ENCODE data around the gene TOMM40.
A peak's percentile ranks its signal among the peaks of the same experiment; 100 is the strongest.
"Not testable (repeated sequence)": the region's sequence is repeated elsewhere in the genome, so short reads cannot be mapped to it uniquely, and the experiment has no call there.

TOMM40 gene

DNA sequence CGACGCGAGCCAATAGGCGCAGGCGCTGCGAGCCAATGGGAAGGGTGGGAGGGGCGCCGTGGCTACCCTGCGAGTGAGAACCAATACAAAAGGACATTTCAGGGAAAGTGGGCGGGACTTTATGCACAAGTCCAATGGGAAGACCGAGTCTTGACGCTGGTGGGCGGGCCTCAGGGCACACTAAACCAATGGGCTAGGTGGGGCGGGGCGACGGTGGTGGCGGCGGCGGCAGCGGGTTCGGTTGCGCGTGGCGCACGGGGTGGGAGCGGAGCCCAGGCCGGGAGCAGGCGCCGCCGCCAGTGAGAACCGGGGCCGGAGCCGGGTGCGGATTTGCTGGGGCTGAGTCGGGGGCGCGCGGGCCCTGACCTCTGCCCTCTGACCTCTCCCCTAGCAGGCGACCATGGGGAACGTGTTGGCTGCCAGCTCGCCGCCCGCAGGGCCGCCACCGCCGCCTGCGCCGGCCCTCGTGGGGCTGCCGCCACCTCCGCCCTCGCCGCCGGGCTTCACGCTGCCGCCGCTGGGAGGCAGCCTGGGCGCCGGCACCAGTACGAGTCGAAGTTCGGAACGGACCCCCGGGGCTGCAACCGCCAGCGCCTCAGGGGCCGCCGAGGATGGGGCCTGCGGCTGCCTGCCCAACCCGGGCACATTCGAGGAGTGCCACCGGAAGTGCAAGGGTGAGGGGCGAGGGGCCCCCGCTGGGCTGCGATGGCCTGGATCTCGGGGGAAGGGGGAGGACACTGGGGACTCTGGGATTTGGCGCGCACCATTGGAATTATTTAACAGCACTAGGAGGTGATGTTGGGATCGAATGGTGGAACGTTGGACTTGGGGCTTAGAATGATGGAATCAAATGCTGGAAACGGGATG lies at the start of gene TOMM40:
TSS of gene TOMM40 (plus strand) at position 239 of the 867 bp plus-strand sequence. CDS start at position 401, 162 bp downstream.
- DNase-seq (ENCODE audit: low spot score) = no peak

DNA sequence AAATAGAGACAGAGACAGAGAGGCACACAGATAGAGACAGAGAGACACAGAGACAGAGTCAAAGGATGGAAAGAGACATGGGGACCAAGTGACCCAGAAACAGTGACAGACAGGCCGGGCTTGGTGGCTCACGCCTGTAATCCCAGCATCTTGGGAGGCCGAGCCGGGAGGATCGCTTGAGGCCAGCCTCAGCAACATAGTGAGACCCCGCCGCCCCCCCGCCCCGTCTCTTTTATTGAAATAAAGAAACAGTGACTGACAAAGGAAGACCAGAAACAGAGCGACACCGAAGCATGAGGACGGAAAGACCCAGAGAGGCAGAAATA lies 45.8 kb upstream of the TOMM40 start:
- no peak for DNase-seq (ENCODE audit: low spot score)

DNA sequence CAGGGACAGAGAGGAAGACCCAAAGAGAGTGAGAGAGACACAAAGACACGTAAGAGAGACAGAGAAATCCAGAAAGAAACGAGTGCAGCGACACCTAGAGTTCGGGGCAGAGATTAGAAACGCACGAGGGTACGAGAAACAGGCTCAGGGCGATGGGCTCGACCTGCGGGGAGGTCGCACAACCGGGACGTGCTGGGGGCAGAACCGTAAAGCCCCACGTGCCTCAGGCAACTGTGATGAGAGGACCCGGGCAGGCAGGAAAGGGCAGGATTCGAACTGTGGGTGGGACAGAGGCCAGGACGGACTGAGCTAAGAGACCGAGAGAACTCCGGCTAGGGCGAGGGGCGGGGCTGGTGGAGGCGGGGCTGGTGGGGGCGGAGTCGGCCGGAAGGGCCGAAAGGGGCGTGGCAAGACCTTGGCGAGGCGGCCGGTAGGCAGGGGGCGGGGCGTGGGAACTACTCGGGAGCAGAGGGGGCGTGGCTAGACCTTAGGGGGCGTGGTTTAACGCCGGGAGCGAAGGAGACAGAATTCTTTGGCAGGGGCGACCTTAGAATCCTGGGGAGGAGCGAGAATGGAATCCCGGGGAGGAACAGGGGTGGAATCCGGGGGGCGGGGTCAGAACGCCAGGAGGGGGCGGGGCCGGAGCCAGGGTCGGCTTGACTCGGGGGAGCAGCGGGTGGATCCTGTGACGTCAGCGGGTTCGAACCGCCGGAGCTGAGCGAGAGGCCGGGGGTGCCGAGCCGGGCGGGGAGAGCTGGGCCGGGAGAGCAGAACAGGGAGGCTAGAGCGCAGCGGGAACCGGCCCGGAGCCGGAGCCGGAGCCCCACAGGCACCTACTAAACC lies 45.2 kb upstream of the TOMM40 start, which contains the start of gene NECTIN2:
TSS of gene NECTIN2 (plus strand) at position 686 of the 843 bp plus-strand sequence. CDS start 229 bp downstream, outside the sequence.
- peak; percentile 64 for DNase-seq (ENCODE audit: low spot score)

DNA sequence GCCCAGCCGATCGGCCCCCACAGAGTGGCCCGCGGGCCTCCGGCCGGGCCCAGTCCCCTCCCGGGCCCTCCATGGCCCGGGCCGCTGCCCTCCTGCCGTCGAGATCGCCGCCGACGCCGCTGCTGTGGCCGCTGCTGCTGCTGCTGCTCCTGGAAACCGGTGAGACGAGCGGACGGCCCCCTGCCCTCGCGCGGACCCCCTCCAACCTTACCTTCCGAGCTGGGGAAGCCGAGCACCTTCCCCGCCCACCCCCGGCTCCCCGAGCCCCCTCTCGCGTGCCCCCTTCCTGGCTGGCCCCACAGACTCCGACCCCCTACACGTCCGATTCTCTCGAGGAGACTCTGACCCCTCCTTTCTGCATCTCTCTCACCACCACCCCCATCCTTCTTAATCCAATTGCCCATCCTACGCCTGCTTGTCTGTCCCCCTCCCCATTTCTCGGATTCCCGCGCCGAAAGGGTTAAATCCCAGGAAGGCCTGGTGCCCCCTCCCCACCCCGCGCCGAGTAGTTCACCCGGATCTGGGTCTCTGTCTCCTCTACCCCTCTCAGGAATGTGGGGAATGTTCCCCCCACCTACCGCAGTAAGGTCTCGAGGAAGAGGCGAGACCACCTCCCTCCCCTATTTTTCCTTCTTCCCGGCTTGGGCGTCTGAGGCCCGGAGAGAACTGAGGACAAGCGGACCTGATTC lies 44.5 kb upstream of the TOMM40 start:
- no peak for DNase-seq (ENCODE audit: low spot score)

DNA sequence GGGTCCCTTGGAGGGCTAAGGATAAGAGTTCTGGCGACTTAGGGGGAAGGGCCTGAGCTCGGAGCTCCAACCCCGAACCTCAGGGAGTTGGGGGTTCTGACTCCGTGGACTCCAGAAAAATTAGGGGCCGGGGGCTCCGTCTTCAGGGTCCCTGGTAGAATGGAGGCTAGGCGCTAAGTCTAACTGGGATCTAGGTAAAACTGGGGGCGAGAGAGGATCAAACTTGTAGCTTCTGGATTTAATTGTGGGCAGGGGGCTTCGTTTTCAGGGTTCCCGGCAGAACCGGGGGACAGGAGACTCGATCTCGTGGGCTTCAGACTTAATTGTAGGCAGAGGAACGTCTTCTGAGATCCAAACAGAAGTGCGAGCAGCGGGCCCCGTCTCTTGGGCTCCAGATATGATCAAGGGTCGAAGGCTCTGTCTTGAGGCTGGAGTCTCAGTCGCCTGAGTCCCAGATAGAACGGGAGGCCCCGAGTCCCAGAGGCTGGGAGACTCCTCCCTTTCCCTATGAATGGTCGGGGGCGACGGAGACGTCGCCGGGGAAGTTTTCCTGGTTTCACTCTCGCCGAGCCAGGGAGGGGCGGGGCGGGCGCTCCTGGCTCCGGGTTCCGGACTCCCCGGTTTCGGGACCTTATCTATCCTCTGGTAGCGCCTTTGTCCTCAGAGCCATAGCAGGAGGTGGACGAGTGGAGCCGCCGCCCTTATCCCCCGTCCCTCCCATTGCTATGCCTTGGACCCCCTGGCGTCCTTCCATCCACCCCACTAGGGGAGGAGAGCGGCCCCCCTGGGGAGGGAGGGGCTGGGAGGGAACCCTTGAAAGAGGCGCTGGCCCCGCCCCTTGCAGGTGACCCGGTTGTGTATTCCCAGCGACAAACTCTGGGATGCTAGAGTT lies 43.7 kb upstream of the TOMM40 start:
- DNase-seq (ENCODE audit: low spot score) = no peak

DNA sequence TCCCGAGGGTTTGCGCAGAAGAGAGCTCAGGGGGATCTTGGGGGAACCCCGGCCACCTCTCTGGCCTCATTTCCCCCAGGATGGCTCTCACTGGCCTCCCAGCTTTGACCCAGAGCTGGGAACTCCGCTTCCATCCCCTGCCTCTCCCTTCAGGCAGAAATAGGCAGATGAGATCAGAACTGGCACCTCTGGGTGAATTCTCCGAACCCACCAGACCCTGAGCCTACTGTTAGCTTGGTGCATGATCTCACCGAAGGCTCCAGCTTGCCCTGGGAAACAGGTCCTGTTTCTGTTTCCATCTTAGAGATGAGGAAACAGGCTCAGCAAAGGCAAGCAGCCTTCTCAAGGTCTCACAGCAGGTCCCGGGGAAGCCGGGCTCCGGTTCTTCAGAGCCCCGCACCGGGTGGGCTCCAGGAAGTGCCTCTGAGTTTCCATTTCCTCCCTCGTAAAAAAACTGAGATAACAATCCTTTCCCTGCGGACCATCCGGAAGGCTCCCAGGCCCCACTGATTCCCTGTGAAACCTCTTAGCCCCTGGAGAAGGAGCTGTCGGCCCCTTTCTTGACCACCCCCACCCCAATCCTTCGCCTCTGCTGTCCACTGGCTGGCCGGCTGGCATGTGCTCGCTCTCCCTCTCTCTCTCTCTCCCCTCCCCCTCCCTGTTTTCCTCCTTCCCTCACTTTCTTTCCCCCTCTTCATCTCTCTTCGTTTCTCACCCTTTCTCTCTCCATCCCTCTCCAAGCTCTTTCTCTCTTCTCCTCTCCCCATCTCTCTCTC lies 42.8 kb upstream of the TOMM40 start:
- DNase-seq (ENCODE audit: low spot score) = no peak

DNA sequence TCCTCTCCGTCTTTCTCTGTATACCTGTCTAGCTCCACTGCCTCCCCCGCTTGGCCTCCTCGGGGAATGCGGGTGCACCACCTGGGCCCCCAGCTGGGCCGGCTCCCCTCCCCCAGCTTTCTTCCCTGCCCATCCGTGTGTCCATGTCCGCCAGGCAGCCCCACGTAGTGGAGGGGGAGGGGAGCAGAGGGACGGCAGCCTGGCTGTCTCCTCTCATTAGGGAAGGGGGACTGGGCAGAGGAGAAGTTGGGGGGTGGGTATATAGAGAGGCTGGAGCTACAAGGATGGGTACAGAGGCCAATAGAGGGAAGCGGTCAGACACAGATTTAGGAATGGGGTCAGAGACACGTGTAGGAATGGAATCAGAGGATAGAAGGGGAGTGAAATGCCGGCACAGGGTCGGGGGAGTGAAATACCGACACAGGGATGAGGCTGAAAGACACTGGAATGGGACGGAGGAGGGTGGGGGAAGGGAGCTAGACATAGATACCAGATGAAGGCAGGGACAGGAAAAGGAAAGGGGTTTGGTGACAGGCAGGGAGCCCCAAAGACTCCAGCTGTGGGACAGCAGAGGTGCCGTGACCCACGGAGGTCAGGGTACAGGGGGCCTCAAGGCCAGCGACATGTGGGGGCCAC lies 42.1 kb upstream of the TOMM40 start:
- DNase-seq (ENCODE audit: low spot score) = no peak

DNA sequence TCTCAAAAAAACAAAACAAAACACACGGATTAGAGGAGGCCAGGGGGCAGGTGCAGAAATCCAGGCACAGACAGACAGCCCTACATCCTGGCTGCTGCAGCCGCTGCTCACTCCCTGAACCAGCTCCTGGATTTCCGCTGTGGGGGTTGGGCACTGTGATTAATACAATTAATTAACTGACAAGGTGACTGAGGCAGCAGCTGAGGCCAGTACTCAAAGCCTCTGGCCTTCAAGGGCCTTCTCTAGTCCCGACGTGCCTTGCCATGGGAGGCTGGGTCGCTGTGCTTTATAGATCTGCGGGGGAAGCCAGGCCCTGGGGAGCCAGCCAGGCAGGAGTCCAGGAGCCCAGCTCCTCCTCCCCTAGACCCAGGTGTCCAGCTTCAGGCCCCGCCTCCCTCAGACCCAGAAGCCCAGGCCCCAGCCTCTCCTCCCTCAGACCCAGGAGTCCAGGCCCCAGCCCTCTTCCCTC lies 40.4 kb upstream of the TOMM40 start:
- no peak for DNase-seq (ENCODE audit: low spot score)

DNA sequence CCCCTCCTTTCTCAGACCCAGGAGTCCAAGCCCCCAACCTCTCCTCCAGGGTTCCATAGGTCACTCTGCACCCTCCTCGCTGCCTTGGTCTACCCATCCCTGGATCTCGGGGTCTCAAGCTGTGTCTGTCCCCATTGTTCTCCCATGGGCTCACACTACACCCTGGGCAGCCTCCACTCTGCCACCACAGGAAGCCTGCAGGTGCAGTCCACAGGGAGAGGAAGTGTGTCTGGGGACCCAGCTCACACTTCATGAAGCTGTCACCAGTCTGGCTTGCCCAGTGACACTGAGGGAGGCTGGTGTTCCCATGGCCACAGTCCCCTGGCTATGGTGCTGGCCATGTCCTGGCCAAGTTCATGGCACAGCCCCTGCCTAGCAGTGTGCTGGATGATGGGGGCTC lies 39.6 kb upstream of the TOMM40 start:
- no peak for DNase-seq (ENCODE audit: low spot score)

DNA sequence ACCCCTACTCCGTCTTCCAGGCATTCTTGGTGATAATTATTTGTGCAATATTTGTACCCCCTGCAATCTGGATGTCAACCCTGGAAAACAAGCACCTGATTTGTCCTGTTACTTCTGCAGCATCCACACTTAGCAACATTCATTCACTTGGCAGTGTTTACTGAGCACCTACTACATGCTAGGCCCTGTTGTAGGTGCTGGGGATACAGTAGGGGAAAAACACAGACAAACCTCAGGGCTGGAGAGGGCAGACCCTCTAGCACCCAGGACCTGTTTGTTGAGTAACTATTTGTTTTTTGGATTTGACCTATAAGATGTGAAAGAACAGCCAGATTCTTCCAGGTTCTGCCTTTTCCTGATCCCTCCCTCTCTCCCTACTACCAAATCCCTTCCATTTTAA lies 35.4 kb upstream of the TOMM40 start:
- DNase-seq (ENCODE audit: low spot score) = no peak

DNA sequence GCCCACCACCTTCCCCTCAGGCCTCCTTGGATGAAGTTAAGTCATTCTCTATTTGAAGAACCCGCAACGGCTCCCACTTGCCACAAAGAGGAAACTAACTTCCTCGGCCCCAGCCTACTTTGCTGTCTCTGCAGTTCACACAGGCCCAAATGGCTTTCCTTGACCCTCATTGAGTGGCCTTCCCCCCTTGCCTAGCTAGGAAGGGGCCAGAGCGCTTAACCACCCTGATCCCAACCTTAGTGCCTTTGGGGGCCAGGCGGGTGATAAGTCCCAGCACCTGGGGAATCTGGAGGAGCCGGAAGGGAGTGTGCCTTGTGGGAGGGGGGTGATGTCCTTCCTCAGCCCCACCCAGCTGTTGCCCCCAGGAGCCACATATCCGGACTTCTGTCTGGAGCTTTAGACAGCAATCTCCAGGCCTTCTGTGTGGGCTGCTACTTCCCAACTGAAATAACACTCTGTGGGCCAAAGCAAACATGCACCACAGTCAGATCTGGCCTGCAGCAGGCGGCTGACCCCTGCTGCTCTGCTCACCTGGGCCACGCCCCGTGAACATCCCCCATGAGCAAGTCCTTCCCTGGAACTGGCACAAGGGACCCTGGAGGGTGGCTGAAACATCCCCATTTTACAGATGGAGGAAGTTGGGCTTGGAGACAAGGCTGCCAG lies 34.5 kb upstream of the TOMM40 start:
- DNase-seq (ENCODE audit: low spot score) = no peak

DNA sequence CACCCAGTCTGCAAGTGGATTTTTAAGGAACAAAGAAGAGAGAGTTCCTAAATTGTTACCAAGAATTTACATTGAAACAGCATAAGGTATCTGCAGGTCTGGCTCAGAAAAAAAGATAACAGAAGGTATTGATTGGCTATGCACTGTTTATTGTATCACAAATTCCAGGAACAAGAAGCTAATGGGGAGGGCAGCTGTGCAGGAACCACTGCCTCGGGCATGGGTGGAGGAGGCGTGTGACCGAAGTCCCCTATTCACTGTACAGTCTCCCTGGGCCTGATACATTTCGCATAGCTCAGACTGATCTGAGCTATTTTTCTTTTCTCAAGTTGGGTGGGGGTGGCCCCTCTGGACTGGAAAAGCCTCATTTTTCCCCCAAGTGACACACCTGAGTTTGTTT lies 33.2 kb upstream of the TOMM40 start:
- DNase-seq (ENCODE audit: low spot score) = no peak

DNA sequence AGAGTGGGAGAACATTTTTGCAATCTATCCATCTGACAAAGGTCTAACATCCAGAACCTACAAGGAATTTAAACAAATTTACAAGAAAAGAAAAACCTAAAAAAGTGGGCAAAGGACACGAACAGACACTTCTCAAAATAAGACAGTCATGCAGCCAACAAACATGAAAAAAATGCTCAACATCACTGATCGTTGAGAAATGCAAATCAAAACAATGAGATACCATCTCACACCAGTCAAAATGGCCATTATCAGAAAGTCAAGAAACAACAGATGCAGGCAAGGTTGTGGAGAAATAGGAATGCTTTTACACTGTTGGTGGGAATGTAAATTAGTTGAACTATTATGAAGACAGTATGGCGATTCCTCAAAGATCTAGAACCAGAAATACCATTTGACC lies 29.5 kb upstream of the TOMM40 start:
- not testable (repeated sequence) for DNase-seq (ENCODE audit: low spot score)

DNA sequence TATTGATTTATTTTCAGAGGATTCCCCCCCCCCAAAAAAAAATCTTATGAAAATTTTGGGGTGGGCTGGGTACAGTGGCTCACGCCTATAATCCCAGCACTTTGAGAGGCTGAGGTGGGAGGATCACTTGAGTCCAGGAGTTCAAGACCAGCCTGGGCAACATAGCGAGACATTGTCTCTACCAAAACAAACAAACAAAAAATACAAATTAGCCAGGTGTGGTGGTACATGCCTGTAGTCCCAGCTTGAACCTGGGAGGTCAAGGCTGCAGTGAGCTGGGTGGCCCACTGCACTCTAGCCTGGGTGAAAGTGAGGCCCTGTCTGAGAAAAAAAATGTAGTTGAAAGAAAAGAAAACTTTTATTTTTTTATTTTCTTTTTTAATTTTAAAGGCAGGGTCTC lies 27.1 kb upstream of the TOMM40 start:
- DNase-seq (ENCODE audit: low spot score) = no peak

DNA sequence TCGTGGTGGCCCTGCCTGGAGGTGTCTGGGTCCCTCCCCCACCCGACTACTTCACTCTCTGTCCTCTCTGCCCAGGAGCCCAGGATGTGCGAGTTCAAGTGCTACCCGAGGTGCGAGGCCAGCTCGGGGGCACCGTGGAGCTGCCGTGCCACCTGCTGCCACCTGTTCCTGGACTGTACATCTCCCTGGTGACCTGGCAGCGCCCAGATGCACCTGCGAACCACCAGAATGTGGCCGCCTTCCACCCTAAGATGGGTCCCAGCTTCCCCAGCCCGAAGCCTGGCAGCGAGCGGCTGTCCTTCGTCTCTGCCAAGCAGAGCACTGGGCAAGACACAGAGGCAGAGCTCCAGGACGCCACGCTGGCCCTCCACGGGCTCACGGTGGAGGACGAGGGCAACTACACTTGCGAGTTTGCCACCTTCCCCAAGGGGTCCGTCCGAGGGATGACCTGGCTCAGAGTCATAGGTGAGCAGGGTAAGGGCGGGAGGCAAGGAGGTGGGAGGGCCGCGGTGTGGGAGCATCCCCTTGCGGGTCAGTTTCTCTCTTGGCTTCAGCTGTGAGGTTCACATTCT lies 25.8 kb upstream of the TOMM40 start:
- no peak for DNase-seq (ENCODE audit: low spot score)

DNA sequence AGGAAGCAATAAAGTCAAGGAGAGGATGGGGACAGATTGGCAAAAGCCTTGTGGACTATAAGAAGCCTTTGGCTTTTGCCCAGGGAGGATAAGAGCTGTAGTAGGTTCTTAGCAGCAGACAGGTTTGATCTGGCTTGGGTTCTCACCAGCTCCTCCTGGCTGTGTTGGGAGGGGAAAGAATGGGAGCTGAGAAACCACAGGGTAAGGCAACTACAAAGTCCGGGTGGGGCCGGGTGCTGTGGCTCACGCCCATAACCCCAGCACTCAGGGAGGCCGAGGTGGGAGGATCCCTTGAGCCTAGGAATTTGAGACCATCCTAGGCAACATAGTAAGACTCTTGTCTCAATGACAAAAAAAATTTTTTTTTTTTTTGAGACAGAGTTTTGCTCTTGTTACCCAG lies 24.4 kb upstream of the TOMM40 start:
- no peak for DNase-seq (ENCODE audit: low spot score)

DNA sequence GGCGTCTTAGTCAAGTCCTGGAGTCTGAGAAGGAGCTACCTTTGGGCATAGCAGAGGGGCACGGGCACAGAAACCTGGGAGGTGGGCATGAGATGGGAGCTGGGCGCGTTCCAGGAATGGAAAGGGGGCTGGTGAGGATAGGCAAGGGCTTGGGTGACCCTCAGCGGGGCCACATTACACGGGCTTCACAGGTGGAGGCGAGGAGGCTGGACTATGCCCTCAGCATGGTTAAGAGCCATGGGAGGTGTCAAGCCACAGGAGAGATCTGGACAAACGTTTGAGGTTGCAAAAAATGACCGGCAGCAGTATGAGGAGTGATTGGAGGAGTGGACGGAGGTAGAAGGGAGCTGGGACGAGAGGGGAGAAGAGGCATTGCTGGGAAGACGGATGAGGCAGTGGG lies 23.5 kb upstream of the TOMM40 start:
- DNase-seq (ENCODE audit: low spot score) = no peak

DNA sequence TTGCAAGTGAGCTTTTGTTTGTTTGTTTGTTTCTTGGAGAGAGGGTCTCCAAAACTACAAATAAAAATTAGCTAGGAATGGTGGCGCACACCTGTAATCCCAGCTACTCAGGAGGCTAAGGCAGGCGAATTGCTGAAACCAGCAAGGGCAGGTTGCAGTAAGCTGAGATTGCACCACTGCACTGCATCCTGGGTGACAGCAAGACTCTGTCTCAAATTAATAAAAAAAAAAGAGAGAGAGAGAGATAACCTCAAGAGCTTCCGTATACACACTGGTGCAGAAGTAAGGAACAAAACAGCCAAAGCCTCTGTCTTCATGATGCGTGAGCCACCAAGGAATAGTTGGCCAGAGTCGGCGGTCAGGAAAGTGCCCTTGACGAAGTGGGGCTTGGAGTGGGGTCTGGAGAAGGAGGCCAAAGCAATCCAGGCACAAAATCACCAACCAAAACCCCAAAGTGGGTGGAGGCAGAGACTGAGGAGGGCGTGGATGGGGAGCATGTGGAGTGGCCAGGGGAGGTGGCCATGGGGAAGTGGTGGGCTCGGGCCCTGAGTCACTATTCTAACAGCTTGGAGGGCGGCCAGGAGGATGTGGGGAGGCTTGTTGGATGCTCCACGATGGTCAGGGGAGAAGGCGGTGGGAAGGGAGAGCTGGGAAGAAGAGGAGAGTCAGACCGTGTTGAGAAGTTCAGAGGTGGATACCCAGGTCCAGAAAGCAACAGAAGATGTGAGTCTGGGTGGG lies 21.2 kb upstream of the TOMM40 start:
- DNase-seq (ENCODE audit: low spot score) = no peak

DNA sequence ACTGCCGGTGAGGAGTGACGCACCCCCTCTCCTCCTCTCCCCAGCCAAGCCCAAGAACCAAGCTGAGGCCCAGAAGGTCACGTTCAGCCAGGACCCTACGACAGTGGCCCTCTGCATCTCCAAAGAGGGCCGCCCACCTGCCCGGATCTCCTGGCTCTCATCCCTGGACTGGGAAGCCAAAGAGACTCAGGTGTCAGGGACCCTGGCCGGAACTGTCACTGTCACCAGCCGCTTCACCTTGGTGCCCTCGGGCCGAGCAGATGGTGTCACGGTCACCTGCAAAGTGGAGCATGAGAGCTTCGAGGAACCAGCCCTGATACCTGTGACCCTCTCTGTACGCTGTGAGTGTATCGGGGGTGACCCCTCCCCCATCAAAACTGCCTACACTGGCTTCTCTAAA lies 19.2 kb upstream of the TOMM40 start:
- no peak for DNase-seq (ENCODE audit: low spot score)
